NCI-H748 treated with DMSO at 0.1 percent for 48 hours (cell line): ENCODE results near the gene TSEN15.
"Not testable (repeated sequence)": the region's sequence is repeated elsewhere in the genome, so short reads cannot be mapped to it uniquely, and the experiment has no call there.

Experiments
- DNase-seq: peaks from one replicate; lab custom pipeline; 2025; lab: John Stamatoyannopoulos, UW

The TSEN15 gene

GRCh38 chr1:184053881-184054280 is 2.4 kb downstream of the TSEN15 start:
- no peak for DNase-seq

GRCh38 chr1:184056921-184057555 is 5.5 kb downstream of the TSEN15 start:
- no peak for DNase-seq

DNA sequence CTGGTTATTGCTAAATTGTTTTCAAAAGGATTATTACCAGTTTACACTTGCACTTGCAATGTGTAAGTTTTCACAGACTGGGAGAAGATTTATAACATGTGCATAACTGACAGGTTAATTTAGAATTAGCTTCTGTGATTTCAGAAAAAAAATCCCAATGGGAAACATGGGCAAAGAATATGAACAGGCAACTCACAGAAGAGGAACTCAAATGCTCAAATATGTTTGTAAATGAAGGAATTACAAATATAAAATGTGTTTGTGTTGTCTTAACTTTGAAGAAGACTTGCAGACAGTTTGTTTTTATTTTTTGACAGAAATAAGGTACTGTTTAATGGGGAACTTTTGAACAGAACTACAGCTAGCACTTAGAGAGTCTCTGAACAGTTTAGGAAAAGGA is 8.4 kb downstream of the TSEN15 start:
- no peak for DNase-seq

- no peak for DNase-seq
Observed at GRCh38 chr1:184060316-184060715, 8.8 kb downstream of the TSEN15 start.

GRCh38 chr1:184061396-184062003 is 10.0 kb downstream of the TSEN15 start:
- no peak for DNase-seq

DNA sequence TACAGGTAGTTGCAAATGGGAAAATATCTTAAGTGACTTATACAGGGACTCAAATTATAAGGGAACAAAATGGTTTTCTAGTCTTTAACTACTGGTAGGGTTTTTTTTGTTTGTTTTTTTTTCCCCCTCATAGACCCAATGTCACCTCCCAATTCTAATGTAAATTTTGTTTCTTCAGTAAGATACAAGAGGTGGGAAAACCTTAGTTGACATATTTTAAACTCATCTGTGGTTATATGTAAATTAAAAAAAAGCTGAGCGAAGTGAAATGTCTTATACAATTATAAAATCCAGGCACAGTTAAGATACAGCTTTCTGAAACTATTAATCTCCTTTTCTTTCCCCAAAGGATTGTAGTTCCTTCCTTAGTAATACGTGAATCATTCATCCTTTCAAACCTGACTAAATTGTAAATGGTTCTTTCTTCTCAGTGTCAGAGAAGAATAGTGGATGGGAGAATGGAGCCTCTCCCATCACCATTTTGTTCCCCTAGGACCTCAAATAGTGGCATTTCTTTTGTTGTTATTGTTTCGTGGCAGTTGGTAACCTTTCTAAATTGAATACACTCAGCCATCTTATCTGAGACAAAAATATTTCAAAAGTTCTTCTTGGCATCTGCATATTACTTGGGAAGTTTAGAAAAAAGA is 11.2 kb downstream of the TSEN15 start:
- no peak for DNase-seq

- DNase-seq = no peak
Observed at GRCh38 chr1:184065559-184065958, 14.0 kb downstream of the TSEN15 start.

DNA sequence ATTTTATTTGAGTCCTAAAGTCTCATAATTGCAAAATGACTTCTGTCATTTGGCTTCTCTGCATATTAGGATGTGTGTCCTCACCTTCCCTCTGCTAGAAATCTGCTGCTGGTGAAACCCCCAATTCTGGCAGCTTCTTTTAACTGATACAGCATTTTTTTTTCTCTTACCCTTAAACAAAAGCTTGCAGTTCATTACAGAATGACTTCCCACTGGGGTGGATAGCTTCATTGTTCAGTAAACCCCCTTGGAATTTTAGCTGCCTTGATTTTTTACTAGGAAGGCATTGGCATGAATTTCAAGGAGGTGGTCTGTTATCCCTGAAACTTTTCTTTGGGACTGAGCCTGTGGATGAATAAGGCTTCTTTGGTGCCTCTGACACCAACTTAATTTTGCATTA is 16.8 kb downstream of the TSEN15 start:
- no peak for DNase-seq

DNA sequence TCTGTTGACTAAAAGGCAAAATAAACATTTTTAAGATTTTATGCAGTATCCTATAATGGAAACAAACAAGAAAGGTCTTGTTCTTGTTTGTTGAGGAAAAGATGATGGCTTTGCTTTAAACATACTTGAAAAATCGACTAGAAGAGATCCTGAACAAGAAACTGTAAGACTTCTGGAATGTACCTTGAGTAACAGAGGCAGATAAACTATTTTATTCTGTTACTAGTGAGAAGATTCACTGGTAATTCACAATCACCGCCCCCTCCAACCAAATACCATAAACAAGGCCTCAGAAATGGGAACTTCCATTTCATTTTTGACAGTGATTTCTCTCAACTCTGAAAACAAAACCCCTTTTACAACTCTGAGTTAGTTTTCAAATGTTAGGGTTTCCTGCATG is 18.1 kb downstream of the TSEN15 start:
- DNase-seq = no peak

DNA sequence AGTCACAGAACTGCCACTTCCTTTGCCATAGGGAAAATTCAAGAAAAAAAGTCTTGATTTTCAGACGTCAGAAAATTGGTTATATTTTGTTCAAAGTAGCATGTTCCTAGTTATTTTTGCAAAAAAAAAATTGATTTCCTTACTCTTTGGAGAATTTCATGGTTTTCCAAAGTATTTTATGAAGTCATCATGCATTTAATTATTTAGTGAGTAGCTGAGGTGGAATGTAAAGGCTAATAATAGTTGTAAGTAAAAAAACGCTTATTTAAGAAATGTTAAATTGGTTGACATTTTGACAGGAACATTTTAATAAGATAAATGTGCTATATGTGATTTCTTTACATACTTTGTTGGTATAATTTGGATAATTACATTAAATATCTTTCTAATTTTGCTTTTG is 20.8 kb downstream of the TSEN15 start:
- no peak for DNase-seq

- no peak for DNase-seq
Observed at GRCh38 chr1:184074383-184074782, 22.9 kb downstream of the TSEN15 start.

DNA sequence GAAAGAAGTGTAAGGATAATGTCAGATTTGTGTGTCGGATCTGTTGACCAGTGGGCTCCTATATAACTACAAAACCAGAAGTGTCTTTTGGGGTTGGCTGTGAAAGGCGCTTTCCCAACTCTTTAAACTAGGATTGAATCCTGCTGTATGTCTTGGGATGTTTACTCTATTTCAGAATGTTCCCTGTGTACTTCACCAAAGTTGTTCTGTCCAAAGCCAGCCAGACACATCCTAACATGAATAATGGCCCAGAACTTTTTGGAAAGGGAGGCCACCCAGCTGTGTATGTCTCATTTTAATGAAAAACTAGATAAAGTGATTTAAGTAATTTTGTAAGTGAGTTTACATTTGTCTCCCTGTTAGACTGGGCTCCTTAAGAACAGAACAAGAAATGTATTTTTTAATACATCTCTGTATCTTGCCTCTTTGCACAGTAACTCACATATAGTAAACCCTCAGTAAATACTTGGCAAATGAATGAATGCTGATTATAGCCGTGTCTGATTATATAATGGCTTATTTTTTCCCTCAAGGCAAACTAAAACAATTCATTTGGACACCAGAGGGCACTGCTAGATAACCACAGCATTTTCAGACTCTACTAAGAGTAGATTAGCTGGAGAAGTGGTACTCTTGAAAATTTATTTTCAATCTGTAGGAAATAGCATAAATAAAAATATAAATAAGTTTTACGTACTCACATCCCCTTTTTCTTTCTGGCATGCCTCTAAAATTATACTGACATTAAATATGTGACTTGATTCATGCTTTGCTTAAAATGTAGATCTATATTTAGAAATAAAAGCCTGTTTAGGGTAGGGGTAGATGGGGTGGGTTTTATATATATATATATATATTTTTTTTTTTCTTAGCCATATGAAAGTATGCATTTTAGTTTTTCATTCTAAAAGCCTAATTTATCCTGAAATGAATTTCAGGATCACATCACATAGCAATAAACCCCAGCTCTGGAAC is 23.8 kb downstream of the TSEN15 start:
- peak; percentile 15 for DNase-seq

DNA sequence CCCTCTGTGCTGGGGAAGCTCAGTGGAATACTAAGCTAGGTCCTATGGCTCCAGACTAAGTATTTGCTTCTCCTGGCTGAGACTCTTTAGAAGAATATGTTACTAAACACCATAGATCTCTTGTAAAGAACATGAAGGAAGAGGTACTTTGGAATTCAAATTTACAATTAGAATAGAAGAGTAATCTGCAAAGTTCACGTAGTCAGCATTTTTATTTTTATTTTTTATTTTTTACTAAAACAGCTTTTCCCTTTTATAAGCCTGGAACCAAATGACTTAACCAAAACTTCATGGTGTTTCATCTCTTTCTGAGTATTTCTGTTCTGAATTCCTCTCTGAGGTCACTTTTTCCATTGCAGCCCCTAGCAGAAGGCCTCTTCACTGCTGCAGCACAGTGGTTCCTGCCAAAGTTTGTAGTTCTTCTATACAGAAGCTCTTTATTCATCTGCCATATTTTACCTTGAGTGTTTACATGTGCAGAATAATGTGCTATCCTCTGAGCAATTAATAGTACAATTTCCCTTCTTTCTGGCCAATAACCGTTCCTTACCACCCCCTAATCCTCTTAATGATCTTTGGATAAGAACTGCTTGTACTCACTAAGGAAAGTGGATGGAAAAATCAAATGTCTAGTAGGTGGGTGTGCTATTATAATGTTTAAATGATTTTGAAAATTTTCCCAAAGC is 27.2 kb downstream of the TSEN15 start:
- no peak for DNase-seq

- DNase-seq = no peak
Observed at GRCh38 chr1:184080309-184080708, 28.8 kb downstream of the TSEN15 start.

DNA sequence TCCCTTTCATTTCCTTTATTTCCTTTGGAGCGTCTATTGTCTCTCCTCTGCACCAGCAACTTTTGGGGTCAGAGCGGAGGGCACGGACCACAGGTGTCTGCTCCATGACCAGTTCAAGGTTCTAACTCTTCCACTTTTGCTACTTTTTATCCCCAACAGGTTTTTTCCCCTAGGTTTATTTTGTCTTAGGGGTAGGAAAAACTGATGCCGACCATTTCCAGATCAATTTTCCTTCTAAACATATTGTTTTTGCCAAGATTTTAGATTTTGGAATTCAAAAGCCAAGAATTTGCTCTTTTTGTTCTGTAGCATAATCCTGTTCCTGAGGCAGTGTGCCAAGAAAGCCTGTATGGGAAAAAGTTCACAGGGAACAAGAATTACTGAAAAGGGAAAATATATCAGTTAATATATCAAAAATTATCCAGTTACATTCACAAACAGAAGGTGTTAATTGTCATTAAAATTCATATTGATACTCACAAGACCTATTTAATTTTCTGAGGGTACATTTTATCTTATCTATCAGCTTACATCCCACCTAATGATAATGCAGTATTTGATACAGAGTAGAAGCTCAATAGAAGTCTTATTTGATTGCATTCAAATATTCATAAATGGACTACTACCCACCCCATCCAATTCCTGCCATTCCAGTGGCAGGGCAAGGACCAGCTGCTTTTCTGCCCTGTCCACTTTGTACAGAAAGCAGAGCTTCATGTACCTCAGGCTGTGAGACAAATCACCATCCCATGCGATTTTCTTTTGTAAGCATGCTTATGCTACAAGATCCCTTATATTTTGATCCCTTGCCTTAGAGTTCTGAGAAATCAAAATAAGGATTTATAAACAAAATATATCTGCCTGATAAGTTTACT is 31.2 kb downstream of the TSEN15 start:
- no peak for DNase-seq

- no peak for DNase-seq
Observed at GRCh38 chr1:184085667-184086066, 34.1 kb downstream of the TSEN15 start.

- DNase-seq = no peak
Observed at GRCh38 chr1:184088037-184088436, 36.5 kb downstream of the TSEN15 start.

DNA sequence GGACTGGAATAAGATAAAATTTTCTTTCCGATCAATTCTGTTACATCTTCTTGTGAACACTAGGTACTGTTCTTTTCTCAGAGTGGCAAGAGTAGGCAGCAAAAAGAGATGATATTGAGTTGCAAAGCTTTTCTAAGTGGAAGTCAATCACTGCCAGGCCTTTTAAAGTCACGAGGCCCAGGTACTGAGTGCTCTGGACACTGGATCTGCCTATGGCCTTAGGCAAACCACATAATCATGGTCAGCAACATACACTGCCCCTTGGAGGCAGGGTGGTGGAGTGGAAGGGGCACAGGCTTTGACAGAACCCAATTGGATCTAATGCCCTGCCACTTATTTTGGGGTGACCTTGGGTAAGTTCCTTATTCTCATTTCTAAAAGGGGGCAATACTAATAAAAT is 41.5 kb downstream of the TSEN15 start:
- no peak for DNase-seq

- no peak for DNase-seq
Observed at GRCh38 chr1:184096005-184096404, 44.5 kb downstream of the TSEN15 start.

DNA sequence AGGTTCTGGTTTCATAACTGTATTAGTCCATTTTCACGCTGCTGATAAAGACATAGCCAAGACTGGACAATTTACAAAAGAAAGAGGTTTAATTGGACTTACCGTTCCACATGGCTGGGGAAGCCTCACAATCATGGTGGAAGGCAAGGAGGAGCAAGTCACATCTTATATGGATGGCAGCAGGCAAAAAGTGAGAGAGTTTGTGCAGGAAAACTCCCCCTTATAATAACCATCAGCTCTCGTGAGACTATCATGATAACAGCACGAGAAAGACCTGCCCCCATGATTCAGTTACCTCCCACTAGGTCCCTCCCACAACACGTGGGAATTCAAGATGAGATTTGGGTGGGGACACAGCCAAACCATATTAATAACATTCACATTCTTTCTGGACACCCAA is 45.0 kb downstream of the TSEN15 start:
- DNase-seq = not testable (repeated sequence)

GRCh38 chr1:184101141-184101540 is 49.6 kb downstream of the TSEN15 start:
- no peak for DNase-seq
